ENCODE data around the gene GMIP. TPM values are rescaled to one million over a fixed set of nuclear protein-coding genes. Genes with fewer than 3 reads are reported as not detected.

Gene GMIP
- total and polyA plus RNA-seq, 2 of the 4 experiments (the other 2 are of a cell fraction) = 4.1 to 11.0 TPM

DNA sequence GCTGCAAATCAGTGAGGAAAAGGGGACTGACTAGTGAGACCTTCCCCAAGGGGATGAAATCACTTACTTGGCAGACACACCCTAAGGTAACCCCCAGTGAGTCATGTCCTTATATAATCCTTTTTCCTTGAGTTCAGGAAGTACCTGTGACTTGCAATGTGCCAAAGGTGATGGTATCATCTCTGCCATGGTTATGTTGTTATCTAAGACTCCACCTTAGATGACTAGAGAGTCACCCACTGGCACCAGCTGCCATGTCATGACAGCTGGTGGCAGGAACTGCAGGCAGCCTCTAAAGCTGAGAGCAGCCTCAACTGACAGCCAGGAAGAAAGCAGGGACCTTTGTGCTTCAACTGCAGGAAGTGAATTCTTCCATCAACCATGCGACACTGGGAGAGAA lies 37.4 kb downstream of the GMIP start:
- dilution Hi-C loops (cut with HindIII; ENCODE audit: low sequenced_read_pairs, unreplicated experiment) (no loop called here), intact Hi-C loops (cut with micrococcal nuclease) (no loop called here), in situ Hi-C loops (cut with MboI; ENCODE audit: low sequenced_read_pairs) (no loop called here)
- H2BK15ac ChIP-seq (ENCODE audit: low read depth, low read length) = no peak overlapping the region
- no peak overlapping the region for H3K23ac ChIP-seq (ENCODE audit: low read depth, low read length)
- no peak overlapping the region for H3K18ac ChIP-seq (ENCODE audit: low read depth, low read length)
- no peak overlapping the region for H3K4me3 ChIP-seq (ENCODE audit: insufficient read depth, low read depth, low read length)
- no peak overlapping the region for H2AK5ac ChIP-seq (ENCODE audit: low read depth, low read length)
- H2BK5ac ChIP-seq (ENCODE audit: low read depth, low read length, poor library complexity, severe bottlenecking) = no peak overlapping the region
- H3K4ac ChIP-seq (ENCODE audit: low read depth, low read length) = no peak overlapping the region
- no peaks in the 10 kb centered on the region for H3K9me3 ChIP-seq (ENCODE audit: control insufficient read depth, insufficient read depth, low read length)
- H3K14ac ChIP-seq (replicated peaks; ENCODE audit: low read depth, low read length) = no peak overlapping the region
- no peak overlapping the region for H3K56ac ChIP-seq (ENCODE audit: extremely low read depth, insufficient read depth, low read length)
- ATAC-seq (ENCODE audit: low read depth) (no peak), DNase-seq (peak; percentile 10)
- H3K4me2 ChIP-seq (ENCODE audit: low read depth, low read length) = no peak overlapping the region
- no peaks in the 10 kb centered on the region for H4K20me1 ChIP-seq (ENCODE audit: insufficient read depth, low read length)
- no peak overlapping the region for H4K5ac ChIP-seq (ENCODE audit: low read depth, low read length)
- no peak overlapping the region for H3K9ac ChIP-seq (ENCODE audit: low read depth, low read length)
- H4K91ac ChIP-seq (ENCODE audit: insufficient read depth, low read depth, low read length) = no peak overlapping the region
- no peak for TF ChIP-seq MAFK (IDR thresholded peaks at IDR 0.05; ENCODE audit: low read depth, low read length)
- TF ChIP-seq RFX5 (IDR thresholded peaks at IDR 0.05; ENCODE audit: low read depth, low read length) = no peak
- TF ChIP-seq FOS (IDR thresholded peaks at IDR 0.05; ENCODE audit: low read depth, low read length) = no peak
- TF ChIP-seq RAD21 (IDR thresholded peaks at IDR 0.05; ENCODE audit: low read length) = no peak
- no peak for TF ChIP-seq NFE2L2 (IDR thresholded peaks at IDR 0.05; ENCODE audit: low read depth, low read length)
- TF ChIP-seq MXI1 (IDR thresholded peaks at IDR 0.05; ENCODE audit: borderline replicate concordance, low read depth, low read length) = no peak
- TF ChIP-seq, protein P1, sequence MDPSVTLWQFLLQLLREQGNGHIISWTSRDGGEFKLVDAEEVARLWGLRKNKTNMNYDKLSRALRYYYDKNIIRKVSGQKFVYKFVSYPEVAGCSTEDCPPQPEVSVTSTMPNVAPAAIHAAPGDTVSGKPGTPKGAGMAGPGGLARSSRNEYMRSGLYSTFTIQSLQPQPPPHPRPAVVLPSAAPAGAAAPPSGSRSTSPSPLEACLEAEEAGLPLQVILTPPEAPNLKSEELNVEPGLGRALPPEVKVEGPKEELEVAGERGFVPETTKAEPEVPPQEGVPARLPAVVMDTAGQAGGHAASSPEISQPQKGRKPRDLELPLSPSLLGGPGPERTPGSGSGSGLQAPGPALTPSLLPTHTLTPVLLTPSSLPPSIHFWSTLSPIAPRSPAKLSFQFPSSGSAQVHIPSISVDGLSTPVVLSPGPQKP (IDR thresholded peaks at IDR 0.05; ENCODE audit: borderline replicate concordance, low read depth, low read length) = no peak
- no peak overlapping the region for H3K27ac ChIP-seq (ENCODE audit: insufficient read depth, low read length)
- H3K79me1 ChIP-seq (ENCODE audit: low read depth in 1 of 2, low read length in 2 of 2) = peaks cover 4 to 9% of the 10 kb centered on the region in 2 experiments; a peak in 2 of 4 replicates
- H2AFZ ChIP-seq (replicated peaks; ENCODE audit: low read length, poor library complexity) = peak overlapping the region; percentile 13
- POLR2A ChIA-PET (ENCODE audit: unreplicated experiment) = no interaction called here
- WGBS, 2 experiments (ENCODE audit: extremely low coverage in 2 of 2, insufficient read length in 1 of 2) = no CpG with 5 or more reads among the region's 1 CpG
- no peak overlapping the region for H2BK20ac ChIP-seq (ENCODE audit: low read depth, low read length)
- no peaks in the 10 kb centered on the region for H3K27me3 ChIP-seq (ENCODE audit: control insufficient read depth, insufficient read depth, low read length)
- no TSS peak for BruUV-seq (replicated peaks)
- H3K4me1 ChIP-seq (ENCODE audit: control insufficient read depth, insufficient read depth, low read length) = no peaks in the 10 kb centered on the region
- H2AK9ac ChIP-seq (replicated peaks; ENCODE audit: low read depth, low read length, poor library complexity) = no peak overlapping the region
- H2BK120ac ChIP-seq (ENCODE audit: low read depth, low read length) = no peak overlapping the region
- H4K8ac ChIP-seq (ENCODE audit: low read depth in 2 of 2, low read length in 2 of 2) = no peak overlapping the region
- H3K9me1 ChIP-seq (ENCODE audit: insufficient read depth, low read length) = peaks cover 5% of the 10 kb centered on the region
- no peaks in the 10 kb centered on the region for H3K36me3 ChIP-seq (ENCODE audit: control insufficient read depth, insufficient read depth, low read length)
- CTCF ChIA-PET = no interaction called here
